ENCODE data around the gene ABCB11.
"Not testable (repeated sequence)": the region's sequence is repeated elsewhere in the genome, so short reads cannot be mapped to it uniquely, and the experiment has no call there.

Gene ABCB11

GRCh38 chr2:169041594-169041993, 10.5 kb upstream of the ABCB11 start:
- no peak for DNase-seq

DNA sequence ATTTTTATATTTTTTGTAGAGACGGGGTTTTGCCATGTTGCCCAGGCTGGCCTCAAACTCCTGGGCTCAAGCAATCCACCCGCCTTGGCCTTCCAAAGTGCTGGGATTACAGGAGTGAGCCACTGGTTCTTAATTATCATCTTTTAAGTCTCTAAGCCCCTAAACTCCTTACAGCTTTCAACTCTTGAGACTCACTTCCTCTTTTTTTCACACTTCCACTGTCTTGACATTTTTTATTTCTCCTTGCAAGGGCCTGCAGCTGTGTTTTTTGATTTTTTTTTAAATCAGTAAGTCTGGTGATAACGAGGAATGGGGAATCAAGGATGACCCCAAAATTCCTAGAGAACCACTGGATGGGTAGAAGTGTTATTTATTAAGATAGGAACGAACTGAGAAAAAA, 8.6 kb upstream of the ABCB11 start:
- no peak for DNase-seq

- DNase-seq, result no peak
These were observed 7.2 kb upstream of the ABCB11 start for GRCh38 chr2:169038338-169038757.

DNA sequence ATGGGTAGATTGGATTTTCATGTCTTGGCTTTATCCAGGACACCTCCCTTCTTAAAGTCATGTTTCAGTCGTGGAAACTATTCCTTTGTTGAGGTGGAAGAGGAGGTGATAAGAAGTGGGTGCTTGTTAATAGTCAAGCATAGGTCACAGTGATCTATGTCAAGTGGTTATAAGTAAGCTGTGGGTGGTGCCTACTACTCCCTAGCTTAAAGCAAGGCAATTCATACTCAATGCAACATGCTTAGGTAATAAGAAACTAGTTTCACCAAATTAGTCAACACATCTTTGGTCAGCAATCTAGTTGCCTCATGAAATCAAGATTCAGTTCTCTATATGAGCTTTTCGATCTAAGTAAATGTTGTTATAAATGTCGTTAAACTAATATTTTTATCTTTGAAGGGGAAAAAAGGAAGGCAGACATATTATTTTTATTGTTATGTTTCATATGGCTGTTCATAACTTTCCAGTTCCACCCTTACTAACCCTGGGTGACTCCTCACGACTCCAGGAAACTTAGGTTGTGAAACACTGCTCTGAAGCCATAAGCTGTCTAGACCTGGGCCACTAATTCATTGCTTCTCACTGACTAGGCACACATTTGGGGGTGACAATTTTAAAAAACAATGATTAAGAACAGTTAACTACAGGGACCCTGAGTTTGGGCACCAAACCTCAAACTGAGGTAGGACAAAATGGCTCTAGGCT, 5.8 kb upstream of the ABCB11 start:
- DNase-seq, result no peak

GRCh38 chr2:169035887-169036286, 4.8 kb upstream of the ABCB11 start:
- no peak for DNase-seq

DNA sequence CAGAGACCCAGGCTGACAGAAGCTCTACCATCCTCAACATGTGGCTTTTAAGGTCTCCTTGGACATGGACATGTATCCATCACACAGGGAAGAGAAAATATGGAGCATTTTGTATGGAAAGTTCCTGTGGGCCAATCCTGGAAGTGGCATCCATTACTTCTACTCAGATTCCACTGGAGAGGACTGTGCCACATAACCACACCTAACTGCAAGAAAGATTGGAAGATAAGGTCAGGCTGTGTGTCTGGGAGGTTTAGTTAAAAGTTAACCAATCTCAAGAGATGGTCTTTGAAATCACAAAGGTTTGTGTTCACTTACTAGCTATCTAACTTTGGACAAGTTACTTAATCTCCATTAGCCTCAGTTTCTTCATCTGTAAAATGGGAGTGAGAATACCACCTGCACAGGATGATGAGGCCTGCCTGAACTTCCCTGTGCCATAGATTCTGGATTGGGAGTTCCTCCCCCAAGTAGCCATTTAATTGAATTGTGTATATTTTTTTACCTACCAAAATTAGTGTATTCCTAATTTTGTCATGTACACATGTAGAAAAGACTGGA, 3.9 kb upstream of the ABCB11 start:
- DNase-seq, result no peak

DNA sequence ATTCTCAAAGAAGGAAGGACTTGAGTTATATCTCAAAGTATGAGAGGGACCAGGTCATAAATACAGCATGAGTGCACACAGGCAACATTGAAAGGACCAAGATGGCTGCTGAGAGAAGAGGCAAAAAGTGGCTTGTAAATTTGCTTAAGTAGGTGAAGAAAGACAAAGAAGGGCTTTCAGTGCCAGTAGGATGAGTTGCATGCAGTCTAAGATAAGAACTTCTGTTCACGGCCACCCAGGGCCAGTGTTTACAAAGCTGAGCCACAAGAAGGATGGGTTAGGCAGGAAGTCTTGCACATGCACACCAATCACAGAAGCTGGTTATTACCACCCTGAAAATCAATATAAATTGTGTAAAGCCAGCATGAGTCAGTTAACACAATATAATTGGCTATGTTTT, 3.1 kb upstream of the ABCB11 start:
- no peak for DNase-seq

- DNase-seq, result no peak
These were observed 1.8 kb downstream of the ABCB11 start for GRCh38 chr2:169029341-169029740.

- no peak for DNase-seq
These were observed 3.9 kb downstream of the ABCB11 start for GRCh38 chr2:169027234-169027633.

GRCh38 chr2:169026056-169026455, 5.1 kb downstream of the ABCB11 start:
- no peak for DNase-seq

DNA sequence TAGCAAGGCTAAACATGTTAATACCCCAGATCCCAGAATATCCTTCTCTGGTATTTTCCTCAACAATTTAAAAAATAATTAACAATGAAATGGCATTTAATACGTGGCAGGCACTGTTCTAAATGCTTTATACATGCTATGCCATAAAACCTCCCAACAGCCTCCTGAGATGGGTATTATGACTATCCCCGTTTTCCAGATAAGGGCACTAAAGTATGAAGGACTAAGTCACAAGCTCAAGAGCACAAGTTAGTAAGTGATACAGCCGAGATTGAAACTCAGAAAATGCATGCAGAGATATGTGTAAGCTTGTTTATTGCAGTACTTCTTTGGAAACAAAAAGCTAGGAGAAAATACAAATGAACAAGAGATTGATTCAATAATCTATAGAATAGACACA, 8.0 kb downstream of the ABCB11 start:
- DNase-seq, result no peak

- DNase-seq, result no peak
These were observed 12.7 kb downstream of the ABCB11 start for GRCh38 chr2:169018390-169018789.

- DNase-seq, result no peak
These were observed 15.2 kb downstream of the ABCB11 start for GRCh38 chr2:169015943-169016342.

DNA sequence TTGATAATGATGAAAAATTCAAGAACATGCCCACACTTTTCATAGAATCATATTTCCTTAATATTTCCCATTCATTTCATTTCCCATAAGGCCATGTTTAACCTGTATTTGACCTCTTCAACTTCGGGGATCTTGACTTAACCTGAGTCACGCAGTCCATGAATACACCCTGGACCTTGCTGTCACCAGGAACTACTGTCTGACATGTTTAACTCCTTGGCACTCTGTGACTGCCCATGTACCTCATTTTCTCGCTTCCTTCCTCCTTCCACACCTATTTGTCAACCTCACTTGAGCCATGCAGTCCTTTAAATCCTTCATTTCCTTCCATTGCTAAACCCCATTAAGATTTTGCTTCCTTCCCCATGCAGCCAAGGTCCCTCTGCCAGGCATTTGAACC, 16.3 kb downstream of the ABCB11 start:
- no peak for DNase-seq

GRCh38 chr2:169013628-169014026, 17.5 kb downstream of the ABCB11 start:
- no peak for DNase-seq

DNA sequence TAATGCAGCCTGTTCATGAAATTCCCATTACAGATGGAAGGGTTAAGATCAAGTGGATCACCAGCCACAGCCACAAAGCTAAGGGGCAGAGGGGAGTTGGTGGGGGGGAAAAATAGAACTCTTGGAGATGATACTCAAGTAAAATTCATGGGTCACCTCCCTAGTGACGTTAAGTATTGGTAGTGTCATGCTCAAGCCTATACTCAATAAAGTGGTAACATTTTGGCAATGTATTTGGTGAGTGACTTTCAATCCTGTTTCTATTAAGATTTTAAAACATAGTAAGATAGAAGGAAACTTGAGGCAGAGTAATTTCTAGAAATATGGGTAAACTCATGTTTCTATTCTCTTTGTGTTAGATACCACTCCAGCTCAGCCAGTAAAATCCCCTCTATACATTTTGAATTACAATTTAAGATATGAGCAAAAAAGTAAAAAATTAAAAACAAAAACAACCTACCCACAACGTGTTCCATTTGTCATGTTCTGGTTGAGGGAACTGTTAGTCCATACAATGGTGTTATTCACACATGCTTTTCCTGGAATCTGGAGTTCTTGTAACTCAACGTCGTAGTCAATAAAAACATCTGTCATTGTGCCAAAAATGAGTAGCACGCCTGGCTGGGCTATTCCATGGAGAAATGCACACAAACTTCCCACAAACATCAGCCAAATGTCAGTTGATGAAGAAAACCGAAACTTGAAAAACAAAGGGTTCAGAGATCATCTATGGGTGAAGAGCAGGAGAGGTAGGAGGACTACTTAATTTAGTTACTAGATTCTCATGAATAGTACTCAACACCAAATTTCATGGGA, 18.1 kb downstream of the ABCB11 start:
- DNase-seq, result no peak

DNA sequence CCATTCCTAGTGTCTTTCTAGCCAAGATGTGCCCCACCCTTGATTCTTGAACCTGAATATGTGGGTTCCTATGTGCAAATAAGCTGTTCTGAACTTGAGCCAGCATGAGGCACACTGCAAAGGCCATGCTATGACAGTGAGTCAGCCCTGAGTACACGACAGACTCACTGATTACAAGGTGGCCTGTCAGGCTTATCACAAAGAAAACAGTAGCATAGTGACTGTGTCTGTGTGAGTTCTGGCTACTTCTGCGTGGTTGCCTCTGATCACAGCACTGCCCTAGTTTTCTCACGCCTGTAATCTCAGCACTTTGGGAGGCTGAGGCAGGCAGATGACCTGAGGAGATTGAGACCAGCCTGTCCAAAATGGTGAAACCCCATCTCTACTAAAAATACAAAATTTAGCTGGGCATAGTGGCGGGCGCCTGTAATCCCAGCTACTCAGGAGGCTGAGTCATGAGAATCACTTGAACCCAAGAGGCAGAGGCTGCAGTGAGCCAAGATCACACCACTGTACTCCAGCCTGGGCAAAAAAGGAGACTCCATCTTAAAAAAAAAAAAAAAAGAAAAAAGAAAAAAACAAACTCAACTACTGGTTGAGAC, 18.8 kb downstream of the ABCB11 start:
- not testable (repeated sequence) for DNase-seq

GRCh38 chr2:169011698-169012097, 19.4 kb downstream of the ABCB11 start:
- DNase-seq, result no peak

GRCh38 chr2:169010633-169011460, 20.3 kb downstream of the ABCB11 start:
- no peak for DNase-seq

DNA sequence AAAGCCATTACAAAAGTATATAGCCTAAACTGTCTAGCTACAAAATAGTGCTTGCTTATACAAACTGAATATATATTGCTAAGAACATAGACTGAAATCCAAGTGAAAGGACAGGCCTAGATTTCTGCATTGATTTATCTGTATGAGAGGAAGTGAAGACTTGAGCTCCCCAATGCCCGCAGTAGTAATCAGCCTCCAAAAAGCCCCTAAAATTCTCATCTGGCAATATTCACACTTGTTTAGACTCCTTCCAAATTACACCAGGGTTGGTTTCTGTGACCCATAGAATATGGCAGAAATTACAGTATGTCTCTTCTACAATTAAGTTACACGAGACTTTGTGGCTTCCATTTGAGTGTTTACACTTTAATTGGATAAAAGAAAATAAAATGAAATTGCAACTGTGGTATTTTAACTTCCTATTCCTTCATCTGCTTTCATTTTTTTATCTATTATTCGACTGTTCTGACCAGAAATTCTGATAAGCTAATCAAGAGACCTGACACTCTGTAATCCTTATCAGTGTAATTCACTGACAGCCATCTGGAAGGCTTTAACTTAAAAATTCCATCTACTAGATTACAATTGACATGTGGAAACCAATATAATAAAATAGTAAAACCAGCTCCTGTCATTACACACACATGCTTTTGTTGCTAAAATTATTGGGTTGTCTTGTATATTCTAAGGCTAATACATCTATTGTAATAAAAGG, 21.1 kb downstream of the ABCB11 start:
- no peak for DNase-seq

- DNase-seq, result no peak
These were observed 23.2 kb downstream of the ABCB11 start for GRCh38 chr2:169007941-169008340.

GRCh38 chr2:169007356-169007755, 23.8 kb downstream of the ABCB11 start:
- no peak for DNase-seq
